Endothelial cell of umbilical vein (primary cell): ENCODE results near the gene CNTN3. TPM values are rescaled to one million over a fixed set of nuclear protein-coding genes. Genes with fewer than 3 reads are reported as not detected.

Experiments
- BruUV-seq: library from RNA; stranded (reverse); fragments of 400-500 nt; replicated peaks from 2 replicates; lab custom pipeline; 2021; lab: Mats Ljungman, UMichigan
- CTCF ChIA-PET: fragments of 300-600, 350-600 bp; sonication (Branson Sonifier 250); formaldehyde crosslinking; loops from one replicate; lab custom pipeline; 2021; ENCODE audit warnings: antibody characterized with exemption, inconsistent platforms; lab: Charles Lee
- POLR2A ChIA-PET: fragments of 300-600, 350-600 bp; sonication (Branson Sonifier 250); formaldehyde crosslinking; loops from one replicate; lab custom pipeline; 2021; ENCODE audit warnings: antibody characterized with exemption, inconsistent platforms; lab: Charles Lee
- DNase-seq: peaks from one replicate; pipeline ENCODE4 v3.0.0-alpha.2; 2011; ENCODE audit warnings: low read depth, low spot score
- FAIRE-seq: peaks from 2 replicates; lab custom pipeline; 2011; peaks lifted over from hg19 to GRCh38; lab: Jason Lieb, UNC
- H2AFZ ChIP-seq: 2 replicates; pipeline ENCODE4 v1.6.0; 2012; ENCODE audit warnings: low read depth, low read length, control low read depth, inconsistent platforms
- H3K27ac ChIP-seq: 2 replicates; pipeline ENCODE4 v1.5.1; 2011; ENCODE audit warnings: low read depth, mild to moderate bottlenecking, control low read depth, low read length, moderate library complexity; ENCODE audit not compliant: insufficient read depth
- H3K27me3 ChIP-seq, 2 experiments: 2 replicates each; pipeline versions ENCODE4 v1.6.0 to v1.6.1; 2011; ENCODE audit warnings: low read length in 2 of 2, mixed read lengths in 1 of 2; ENCODE audit not compliant: control insufficient read depth in 2 of 2, insufficient read depth in 2 of 2
- H3K36me3 ChIP-seq, 2 experiments: 2 replicates in 1 of 2; 3 replicates in 1 of 2; pipeline ENCODE4 v1.5.1; 2011; ENCODE audit warnings: low read length in 2 of 2, mild to moderate bottlenecking in 1 of 2, moderate library complexity in 1 of 2; ENCODE audit not compliant: control insufficient read depth in 2 of 2, insufficient read depth in 2 of 2; ENCODE audit errors: extremely low read depth in 1 of 2
- H3K4me1 ChIP-seq: 3 replicates; pipeline ENCODE4 v1.5.1; 2011; ENCODE audit warnings: mild to moderate bottlenecking, low read length; ENCODE audit not compliant: control insufficient read depth, insufficient read depth; ENCODE audit errors: extremely low read depth
- H3K4me2 ChIP-seq: 2 replicates; pipeline ENCODE4 v1.6.1; 2011; ENCODE audit warnings: low read length, control low read depth, mixed read lengths; ENCODE audit not compliant: insufficient read depth
- H3K4me3 ChIP-seq, 3 experiments: fragments of 200-600 bp in 1 of 3; sonication (generic), shearing (Covaris generic) in 1 of 3; replicated peaks in 1 of 3; 2 replicates each; pipeline ENCODE4 v1.5.1; 2011 to 2016; ENCODE audit warnings: control low read depth in 3 of 3, low read length in 3 of 3, mild to moderate bottlenecking in 2 of 3, inconsistent platforms in 1 of 3, low read depth in 1 of 3, moderate library complexity in 1 of 3; ENCODE audit not compliant: insufficient read depth in 1 of 3
- H3K79me2 ChIP-seq: 2 replicates; pipeline ENCODE4 v1.6.0; 2012; ENCODE audit warnings: low read length, inconsistent platforms; ENCODE audit not compliant: control insufficient read depth, insufficient read depth
- H3K9ac ChIP-seq: replicated peaks from 2 replicates; pipeline ENCODE3; 2011; ENCODE audit warnings: low read length, control low read depth; ENCODE audit not compliant: insufficient read depth; ENCODE audit errors: extremely low read depth
- H3K9me1 ChIP-seq: replicated peaks from 3 replicates; pipeline ENCODE4 v1.6.0; 2011; ENCODE audit warnings: mild to moderate bottlenecking, low read length; ENCODE audit not compliant: control insufficient read depth, insufficient read depth; ENCODE audit errors: extremely low read depth
- H3K9me3 ChIP-seq: replicated peaks from 2 replicates; pipeline ENCODE4 v1.5.1; 2012; ENCODE audit warnings: low read length, inconsistent platforms; ENCODE audit not compliant: control insufficient read depth, insufficient read depth
- H4K20me1 ChIP-seq: replicated peaks from 2 replicates; pipeline ENCODE3; 2011; ENCODE audit warnings: mild to moderate bottlenecking, low read length; ENCODE audit not compliant: control insufficient read depth, insufficient read depth; ENCODE audit errors: extremely low read depth
- EZH2 ChIP-seq: IDR thresholded peaks from 2 replicates; pipeline ENCODE4 v1.6.1; 2012; ENCODE audit warnings: borderline replicate concordance, low read depth, mild to moderate bottlenecking, moderate library complexity, low read length, inconsistent platforms; ENCODE audit not compliant: severe bottlenecking
- FOS ChIP-seq: IDR thresholded peaks from 2 replicates; pipeline ENCODE4 v1.6.1; 2011; ENCODE audit warnings: mild to moderate bottlenecking, low read length, moderate library complexity, borderline replicate concordance; ENCODE audit not compliant: insufficient read depth
- GATA2 ChIP-seq: IDR thresholded peaks from 2 replicates; pipeline ENCODE4 v1.7.0; 2011; ENCODE audit warnings: low read depth, mild to moderate bottlenecking, moderate library complexity, mixed read lengths, low read length; ENCODE audit not compliant: insufficient read length, insufficient read depth
- JUN ChIP-seq: IDR thresholded peaks from 2 replicates; pipeline ENCODE4 v1.6.1; 2011; ENCODE audit warnings: borderline replicate concordance, low read depth; ENCODE audit not compliant: insufficient read length, insufficient read depth
- MYC ChIP-seq: IDR thresholded peaks from one replicate; pipeline ENCODE4 v1.6.1; 2011; ENCODE audit warnings: mild to moderate bottlenecking, low read depth, low read length
- POLR2A ChIP-seq: IDR thresholded peaks from 2 replicates; pipeline ENCODE4 v1.6.1; 2012; ENCODE audit warnings: low read depth, mild to moderate bottlenecking, control low read depth, low read length
- POLR2AphosphoS5 ChIP-seq: IDR thresholded peaks from 2 replicates; pipeline ENCODE4 v1.6.1; 2012; ENCODE audit warnings: low read depth, mild to moderate bottlenecking, control low read depth, low read length, moderate library complexity; ENCODE audit not compliant: insufficient read depth
- dilution Hi-C: fragments of 300-500 bp; cut with MboI; formaldehyde crosslinking; loops from one replicate; pipeline ENCODE4 v1.15.0; 2019; ENCODE audit warnings: low sequenced_read_pairs; ENCODE audit not compliant: extremely low pct_ligation_motif_present
- intact Hi-C: fragments of 100-400 bp; cut with micrococcal nuclease; formaldehyde crosslinking; loops from one replicate; pipeline ENCODE4 v1.10.0; 2022
- polyA plus RNA-seq, 4 experiments: library from polyadenylated mRNA; depleted of rRNA in 3 of 4; stranded (reverse) in 3 of 4; unstranded in 1 of 4; fragments of >200 nt; gene quantifications; 2 replicates each; pipeline versions ENCODE4 v1.2.1 to v1.2.3, GENCODE V29; 2011 to 2012; ENCODE audit warnings: missing spikeins in 1 of 4
- total RNA-seq: library from RNA; stranded (reverse); gene quantifications from 2 replicates; pipeline ENCODE4 v1.2.3, GENCODE V29; 2021
- TF ChIP-seq, protein P1 (sequence below), 2 donors: IDR thresholded peaks; 1 replicate in 1 of 2; 2 replicates in 1 of 2; pipeline ENCODE4 v1.5.1; 2011; ENCODE audit warnings: low read length in 2 of 2, mild to moderate bottlenecking in 2 of 2, moderate library complexity in 2 of 2, control low read depth in 1 of 2, inconsistent platforms in 1 of 2, low read depth in 1 of 2; ENCODE audit not compliant: insufficient read depth in 1 of 2; ENCODE audit errors: extremely low read depth in 1 of 2
- TF ChIP-seq, protein P2 (sequence below): IDR thresholded peaks from 2 replicates; pipeline ENCODE4 v1.6.1; 2011; ENCODE audit not compliant: insufficient read depth, insufficient read length

CNTN3 gene
- total and polyA plus RNA-seq, 2 donors (not counting 3 experiments of a cell fraction or from before 2014, with no cell fraction given), result 0.03 TPM; not detected in 1

DNA sequence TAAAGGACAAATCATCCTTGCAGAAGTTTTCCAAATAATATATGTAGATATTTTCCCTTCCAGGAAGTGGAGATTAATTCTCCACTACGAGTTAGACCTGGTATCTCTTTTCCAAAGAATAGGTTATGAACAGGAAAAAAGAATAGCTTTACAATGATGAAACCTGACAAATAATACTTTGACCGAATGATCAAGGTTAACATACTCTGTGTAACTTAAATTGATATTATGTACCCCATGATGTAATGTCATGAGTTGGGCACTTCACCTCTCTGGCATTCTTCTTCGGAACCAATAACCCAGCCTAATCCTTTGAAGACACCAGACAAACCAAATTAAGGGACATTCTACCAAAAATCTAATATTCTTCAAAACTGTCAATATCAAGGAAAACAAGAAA lies 48.7 kb upstream of the CNTN3 start:
- ChIA-PET POLR2A (no interaction called here), CTCF (interaction anchor here (1.4 kb wide), 1 partner anchor 10 kb away, joined by 3 read pairs; no protein-coding TSS in a partner anchor)
- no peaks in the 10 kb centered on the region for H3K9me3 ChIP-seq
- no peaks in the 10 kb centered on the region for H3K27me3 ChIP-seq
- H3K4me3 ChIP-seq, result no peak overlapping the region
- H3K4me1 ChIP-seq, result no peaks in the 10 kb centered on the region
- no peaks in the 10 kb centered on the region for H3K79me2 ChIP-seq
- dilution Hi-C loops (no loop called here), intact Hi-C loops (no loop called here)
- no peak for FAIRE-seq
- no peak overlapping the region for H3K9ac ChIP-seq
- H3K4me2 ChIP-seq, result no peak overlapping the region
- no peak for DNase-seq
- H3K9me1 ChIP-seq, result no peaks in the 10 kb centered on the region
- no peak overlapping the region for H3K27ac ChIP-seq
- H4K20me1 ChIP-seq, result no peaks in the 10 kb centered on the region
- no peaks in the 10 kb centered on the region for H3K36me3 ChIP-seq
- no peak overlapping the region for H2AFZ ChIP-seq
- no TSS peak for BruUV-seq
- TF ChIP-seq, protein P1, sequence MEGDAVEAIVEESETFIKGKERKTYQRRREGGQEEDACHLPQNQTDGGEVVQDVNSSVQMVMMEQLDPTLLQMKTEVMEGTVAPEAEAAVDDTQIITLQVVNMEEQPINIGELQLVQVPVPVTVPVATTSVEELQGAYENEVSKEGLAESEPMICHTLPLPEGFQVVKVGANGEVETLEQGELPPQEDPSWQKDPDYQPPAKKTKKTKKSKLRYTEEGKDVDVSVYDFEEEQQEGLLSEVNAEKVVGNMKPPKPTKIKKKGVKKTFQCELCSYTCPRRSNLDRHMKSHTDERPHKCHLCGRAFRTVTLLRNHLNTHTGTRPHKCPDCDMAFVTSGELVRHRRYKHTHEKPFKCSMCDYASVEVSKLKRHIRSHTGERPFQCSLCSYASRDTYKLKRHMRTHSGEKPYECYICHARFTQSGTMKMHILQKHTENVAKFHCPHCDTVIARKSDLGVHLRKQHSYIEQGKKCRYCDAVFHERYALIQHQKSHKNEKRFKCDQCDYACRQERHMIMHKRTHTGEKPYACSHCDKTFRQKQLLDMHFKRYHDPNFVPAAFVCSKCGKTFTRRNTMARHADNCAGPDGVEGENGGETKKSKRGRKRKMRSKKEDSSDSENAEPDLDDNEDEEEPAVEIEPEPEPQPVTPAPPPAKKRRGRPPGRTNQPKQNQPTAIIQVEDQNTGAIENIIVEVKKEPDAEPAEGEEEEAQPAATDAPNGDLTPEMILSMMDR (IDR thresholded peaks at IDR 0.05; ENCODE audit: extremely low read depth in 1 of 2, insufficient read depth in 1 of 2, low read depth in 1 of 2, low read length in 2 of 2), result no peak
- TF ChIP-seq GATA2, result no peak
- no peak for TF ChIP-seq FOS
- TF ChIP-seq, protein P2, sequence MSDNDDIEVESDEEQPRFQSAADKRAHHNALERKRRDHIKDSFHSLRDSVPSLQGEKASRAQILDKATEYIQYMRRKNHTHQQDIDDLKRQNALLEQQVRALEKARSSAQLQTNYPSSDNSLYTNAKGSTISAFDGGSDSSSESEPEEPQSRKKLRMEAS, result no peak
- no peak for TF ChIP-seq JUN
- TF ChIP-seq EZH2, result no peak
- TF ChIP-seq MYC, result no peak
- no peak for TF ChIP-seq POLR2A
- TF ChIP-seq POLR2AphosphoS5, result no peak
